ENCODE results near the gene LPP.

Gene LPP

DNA sequence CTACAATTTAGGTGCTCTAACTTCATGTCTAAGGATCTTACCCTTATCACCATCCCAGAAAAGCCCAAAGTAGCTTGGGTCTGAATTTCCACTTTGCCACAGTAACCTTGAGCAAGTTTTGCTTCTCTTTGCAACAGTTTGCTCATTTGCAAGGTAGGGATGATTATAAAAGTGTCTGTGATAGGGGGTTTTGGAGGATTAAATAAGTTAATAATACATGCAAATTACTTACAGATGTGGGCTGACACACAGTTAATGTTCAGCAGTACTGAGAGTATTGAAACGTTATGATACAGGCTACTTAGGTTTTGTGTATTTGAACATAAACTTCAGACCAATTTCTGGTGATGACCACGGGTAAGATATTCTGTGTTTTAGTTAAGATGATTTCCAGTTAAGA, 573.1 kb downstream of the LPP start:
- DNase-seq (ENCODE audit: low read depth in 2 of 2, low spot score in 1 of 2), result no peak

DNA sequence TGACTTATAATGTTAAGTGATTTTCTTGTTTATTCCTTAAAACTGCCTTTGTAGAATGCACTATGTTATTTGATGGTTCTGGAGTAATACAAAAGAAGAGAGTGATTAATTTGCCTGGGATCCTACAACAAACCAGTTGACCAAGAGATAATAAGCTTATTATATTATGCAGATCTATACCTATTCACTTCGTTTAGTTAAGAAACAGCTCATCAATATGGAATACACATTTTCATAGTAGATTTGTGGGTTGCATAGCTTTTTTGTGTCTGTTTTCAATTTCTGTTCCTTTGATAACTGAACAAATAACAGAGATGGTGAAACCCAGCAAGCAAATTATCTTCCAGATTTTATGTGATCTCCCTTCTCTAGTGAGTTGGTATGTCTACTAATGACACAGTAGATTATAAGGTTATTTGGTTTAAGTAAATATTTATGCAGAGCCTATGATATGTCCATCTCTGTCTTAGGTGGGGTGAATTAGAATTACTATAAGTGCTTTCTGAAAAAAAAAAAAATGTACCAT, 574.5 kb downstream of the LPP start:
- no peak for DNase-seq (ENCODE audit: low read depth in 2 of 2, low spot score in 1 of 2)

DNA sequence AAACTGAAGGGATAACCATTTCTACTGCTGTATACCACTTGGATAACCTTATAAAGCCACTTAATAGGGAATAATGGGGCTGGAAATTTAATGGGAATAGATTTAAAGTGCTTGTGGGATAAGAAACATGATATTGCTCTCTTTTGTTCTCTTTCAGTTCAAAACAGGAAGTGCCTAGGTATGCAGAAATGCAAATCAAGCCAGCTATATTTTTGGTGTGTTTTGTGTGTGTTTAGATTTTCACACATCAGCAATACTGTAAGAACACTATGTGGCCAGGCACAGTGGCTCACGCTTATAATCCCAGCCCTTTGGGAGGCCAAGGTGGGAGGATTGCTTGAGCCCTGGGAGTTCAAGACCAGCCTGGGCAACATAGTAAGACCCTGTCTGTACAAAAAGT, 575.5 kb downstream of the LPP start:
- DNase-seq (ENCODE audit: low read depth in 2 of 2, low spot score in 1 of 2), result no peak

DNA sequence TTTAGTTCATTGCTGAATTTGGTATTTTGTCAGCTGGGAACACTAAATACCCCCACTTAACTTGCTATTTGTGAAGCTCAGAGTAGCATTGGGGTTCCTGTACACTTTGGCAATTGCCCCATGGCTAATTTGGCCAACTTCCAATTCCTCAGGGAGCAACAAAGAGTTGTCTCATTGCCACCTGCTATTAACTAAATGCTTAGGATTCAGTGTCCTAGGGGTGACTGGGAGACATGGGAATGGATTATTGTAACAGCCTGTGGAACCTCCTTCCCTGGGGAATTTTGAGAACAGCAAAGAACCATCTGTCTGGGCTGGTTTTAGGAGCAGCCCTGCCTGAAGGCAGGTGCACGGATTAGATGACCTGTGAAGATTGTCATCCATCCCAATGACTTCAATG, 580.4 kb downstream of the LPP start:
- DNase-seq (ENCODE audit: low read depth in 2 of 2, low spot score in 1 of 2), result no peak

DNA sequence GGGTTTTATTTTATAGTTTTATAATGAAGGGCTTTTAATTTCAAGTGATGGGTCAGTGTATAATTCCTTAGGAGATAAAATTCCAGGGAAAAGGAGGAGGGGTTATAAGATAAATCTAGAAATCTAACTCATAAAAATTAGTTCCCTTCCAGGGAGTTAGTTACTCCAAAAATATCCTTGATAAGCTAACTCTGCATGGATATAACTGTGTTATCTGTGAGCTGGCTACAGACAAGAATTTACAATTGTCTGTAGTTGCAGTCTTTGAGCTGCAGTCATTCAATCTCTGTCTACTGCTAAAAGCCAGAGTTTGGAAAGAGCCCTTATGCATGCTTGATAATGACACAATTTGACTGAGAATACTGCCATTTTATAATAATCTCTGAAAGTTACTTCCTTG, 585.6 kb downstream of the LPP start:
- DNase-seq (ENCODE audit: low read depth in 2 of 2, low spot score in 1 of 2), result no peak

DNA sequence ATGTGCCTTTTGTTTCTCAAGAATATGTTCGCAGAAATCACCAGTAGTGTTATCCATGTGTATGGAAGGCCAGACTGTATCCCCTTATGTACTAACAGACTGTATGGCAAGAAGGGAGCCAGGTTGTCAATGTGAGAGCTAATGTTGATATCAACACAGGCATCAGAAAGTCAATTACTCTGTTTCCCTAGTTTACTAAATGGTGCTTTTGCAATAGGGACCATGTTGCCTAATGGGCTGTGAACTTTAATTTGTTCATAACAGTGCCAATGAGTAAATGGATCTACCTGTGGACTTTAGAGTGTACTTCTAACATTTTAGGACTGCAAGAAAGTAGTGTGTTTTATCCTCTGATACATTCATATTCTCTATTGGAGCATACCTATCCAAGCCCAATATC, 586.1 kb downstream of the LPP start:
- no peak for DNase-seq (ENCODE audit: low read depth in 2 of 2, low spot score in 1 of 2)

DNA sequence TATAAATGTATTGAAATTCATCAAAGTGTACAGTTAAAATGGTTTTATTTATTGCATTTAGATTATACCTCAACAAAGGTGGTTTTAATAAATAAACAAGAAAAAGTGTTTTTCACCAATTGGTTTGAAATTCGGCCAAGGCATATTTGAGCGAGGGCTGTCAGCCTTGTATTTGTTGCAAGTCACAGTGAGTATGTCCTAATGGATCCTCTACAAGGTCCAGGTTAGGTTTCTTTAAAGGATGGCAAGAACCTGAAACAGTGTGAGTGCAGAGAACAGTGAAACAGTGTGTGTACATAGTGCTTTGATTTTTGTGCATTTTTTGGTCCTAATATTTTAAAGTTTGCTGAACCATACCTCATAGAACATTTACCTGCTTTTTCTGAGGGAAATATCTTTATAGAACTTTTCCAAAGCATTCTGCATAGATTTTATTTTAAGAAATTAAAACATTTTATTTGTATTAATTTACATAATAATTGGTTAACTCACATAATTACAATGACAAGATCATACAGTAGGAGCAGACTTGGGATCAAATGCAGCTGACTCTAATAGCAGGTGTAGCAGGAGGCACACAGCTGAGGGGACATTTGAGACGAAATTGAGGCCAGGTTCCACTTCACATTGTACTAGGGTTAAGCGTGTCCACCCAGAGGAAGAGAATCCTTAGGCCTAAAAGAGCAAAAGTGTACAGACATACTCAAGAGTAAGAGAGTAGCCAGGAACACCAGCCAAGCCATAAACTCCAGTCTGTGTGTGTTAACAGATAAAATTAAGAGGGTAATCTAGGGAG, 589.0 kb downstream of the LPP start:
- no peak for DNase-seq (ENCODE audit: low read depth in 2 of 2, low spot score in 1 of 2)

DNA sequence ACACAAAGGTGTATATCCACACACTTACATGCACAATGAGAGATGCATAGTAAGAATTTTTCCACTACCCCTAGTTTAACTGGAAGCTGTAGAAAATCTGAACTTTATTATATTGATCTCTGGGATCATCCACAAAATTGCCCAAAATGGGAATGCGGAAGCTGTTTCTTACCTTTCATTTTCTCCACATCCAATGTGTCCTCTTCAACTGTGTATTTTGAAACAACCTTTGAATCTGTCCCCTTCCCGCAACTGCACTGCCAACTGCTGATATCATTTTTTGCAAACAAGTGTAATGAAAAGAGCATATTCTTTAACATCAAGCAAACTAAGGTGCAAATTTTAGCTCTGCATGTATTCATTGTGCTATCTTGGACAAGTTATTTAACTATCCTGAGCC, 590.2 kb downstream of the LPP start:
- no peak for DNase-seq (ENCODE audit: low read depth in 2 of 2, low spot score in 1 of 2)

DNA sequence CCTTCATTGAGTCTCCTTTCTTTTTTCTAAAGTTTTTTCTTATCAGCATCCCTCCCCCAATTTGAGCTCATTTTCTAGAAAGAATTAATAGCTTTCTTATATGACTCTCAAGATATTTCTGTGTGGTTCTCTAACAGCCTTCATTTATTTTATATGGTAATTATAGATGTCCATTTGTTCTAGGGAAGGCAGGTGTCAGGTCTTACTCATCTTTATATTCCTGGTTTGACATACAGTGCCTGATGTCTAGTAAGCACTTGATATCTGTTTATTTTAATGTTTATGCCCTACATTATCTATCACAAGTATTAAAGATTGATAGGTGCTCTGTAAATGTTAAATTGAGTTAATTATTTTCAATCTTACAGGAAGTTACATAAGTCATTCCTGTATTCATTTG, 591.1 kb downstream of the LPP start:
- no peak for DNase-seq (ENCODE audit: low read depth in 2 of 2, low spot score in 1 of 2)

DNA sequence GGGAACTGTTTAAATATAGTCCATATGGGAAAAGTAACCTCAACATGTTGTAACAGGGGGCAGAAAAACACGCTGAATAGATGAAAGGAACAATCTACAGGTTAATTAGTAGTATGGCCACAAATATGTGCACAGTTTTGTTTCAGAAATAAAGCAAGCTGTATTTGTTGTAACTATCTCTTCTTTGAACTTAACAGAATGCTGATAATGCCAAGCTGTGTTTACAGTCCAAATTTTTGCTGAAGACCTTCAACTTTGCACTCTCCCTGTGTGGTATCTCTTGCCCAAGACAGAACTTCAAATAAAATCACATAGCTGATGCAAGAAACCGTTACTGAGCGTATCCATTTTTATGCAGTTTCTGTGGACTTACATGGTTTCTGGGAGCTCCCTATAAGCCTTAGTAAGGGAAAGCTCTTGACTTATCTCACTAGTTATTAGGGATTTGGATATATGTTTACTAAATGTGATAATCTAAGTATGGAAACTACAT, 592.4 kb downstream of the LPP start:
- no peak for DNase-seq (ENCODE audit: low read depth in 2 of 2, low spot score in 1 of 2)

DNA sequence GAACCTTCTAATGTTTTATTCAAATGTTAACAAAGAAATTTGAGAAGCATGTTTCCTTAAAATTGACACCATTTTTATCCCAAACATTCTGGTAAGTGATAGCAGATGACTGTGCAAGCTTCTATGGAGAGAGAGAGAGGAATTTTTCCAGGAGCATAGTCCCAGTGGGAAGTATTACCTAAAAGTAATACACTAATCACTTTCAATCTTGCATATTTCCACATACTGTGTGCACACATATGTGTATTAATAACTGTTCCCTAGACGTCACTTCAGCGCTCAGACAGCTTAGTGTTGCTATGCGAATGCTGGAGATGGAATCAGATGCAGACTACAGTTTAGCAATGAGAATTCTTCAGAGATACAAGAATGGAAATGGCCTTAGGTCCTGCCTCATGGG, 593.5 kb downstream of the LPP start:
- DNase-seq (ENCODE audit: low read depth in 2 of 2, low spot score in 1 of 2), result no peak

DNA sequence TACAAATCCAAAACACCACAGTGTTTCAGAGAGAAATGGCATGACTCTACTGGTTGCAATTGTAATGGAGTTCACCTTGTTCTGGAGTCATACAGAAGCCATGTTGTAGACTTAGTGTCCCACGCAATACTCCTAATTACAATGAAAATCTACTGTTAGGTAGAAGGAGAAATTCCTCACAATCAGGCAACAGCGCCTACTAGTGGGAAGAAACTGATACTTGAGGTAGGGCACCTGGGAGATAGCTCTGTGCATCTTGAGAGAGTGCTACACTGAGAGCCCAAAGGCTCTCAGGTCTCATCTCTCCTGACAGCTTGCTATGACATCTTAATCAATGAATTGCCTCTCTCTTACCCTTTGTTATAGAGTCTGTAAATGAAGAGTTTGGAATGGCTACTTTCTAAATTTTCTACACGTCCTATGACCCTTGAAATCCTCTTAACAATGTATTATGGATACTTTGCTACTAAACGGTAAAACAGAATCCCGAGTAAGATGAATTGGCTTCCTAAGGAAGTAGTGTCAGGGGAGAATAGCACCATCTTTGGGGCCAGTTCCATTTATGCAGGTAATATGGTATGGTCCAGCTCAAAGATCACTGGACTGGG, 595.2 kb downstream of the LPP start:
- DNase-seq (ENCODE audit: low read depth in 2 of 2, low spot score in 1 of 2), result peak; percentile 13 to 17

DNA sequence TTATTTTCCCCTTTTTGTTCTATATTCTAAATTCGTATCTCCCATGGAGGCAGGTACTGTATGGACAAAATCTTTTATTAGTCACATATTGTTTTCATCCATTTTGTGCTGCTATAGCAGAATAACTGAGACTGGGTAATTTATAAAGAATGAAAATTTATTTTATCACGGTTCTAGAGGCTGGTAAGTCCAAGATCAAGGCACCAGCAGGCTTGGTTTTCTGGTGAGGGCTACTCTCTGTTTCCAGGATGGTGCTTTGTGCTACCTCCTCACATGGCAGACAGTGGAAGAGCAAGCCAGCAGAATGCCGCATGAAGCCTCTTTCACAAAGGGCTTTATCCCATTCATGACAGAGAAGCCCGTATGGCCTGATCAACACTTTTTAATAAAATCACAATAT, 595.9 kb downstream of the LPP start:
- no peak for DNase-seq (ENCODE audit: low read depth in 2 of 2, low spot score in 1 of 2)

DNA sequence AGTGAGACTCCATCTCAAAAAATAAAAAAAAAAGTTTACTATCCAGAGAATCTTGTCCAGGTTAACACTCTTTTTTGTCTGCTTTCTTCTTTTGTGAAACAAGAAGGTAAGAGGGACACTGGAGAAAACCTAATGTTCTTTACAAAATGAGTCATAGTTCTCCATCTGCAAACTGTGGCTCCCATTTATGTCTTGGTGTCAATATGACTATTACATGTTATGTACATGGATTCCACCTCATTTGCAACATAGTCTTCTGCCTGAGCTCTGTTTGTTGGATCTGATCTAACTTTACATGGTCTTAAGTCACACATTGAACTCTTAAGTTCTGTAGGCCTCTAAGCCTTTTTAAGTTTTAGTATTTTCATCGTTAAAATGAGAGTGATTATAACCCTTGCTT, 596.7 kb downstream of the LPP start:
- no peak for DNase-seq (ENCODE audit: low read depth in 2 of 2, low spot score in 1 of 2)

DNA sequence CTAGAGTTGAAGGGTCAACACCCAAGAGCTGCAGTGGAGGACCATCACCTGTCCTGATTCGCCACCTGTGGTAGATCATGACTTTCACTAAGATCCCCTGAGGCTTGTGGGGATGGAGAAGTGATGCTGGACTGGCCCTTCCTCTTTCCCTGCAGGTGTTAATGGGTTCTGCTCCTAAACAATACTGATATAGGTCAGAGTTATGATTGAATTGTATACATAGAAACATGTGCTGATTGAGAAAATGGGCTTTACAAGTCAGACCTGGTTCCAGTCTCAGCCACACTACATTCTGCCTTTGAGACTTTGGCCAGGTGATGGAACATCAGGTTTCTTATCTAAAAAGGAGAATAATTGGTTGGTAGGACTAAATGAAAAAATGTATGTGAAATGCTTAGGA, 598.9 kb downstream of the LPP start:
- no peak for DNase-seq (ENCODE audit: low read depth in 2 of 2, low spot score in 1 of 2)

DNA sequence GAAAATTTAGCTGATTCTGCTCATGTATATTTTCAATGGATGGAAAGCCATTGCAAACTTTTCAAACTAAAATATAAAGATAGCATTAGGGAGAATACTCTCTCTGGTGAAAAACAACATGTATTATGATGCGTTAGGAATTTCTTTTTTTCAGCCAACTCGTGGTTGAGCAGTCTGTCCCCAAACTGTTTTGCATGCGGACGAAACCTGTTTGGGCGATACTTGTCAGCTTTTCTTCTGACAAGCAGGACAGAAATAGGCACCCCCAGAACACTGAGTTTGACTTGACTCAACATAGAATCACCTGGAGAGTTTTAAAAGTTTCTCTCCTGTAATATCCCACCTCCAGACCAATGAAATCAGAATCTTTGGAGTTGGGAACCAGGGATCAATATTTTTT, 600.3 kb downstream of the LPP start:
- no peak for DNase-seq (ENCODE audit: low read depth in 2 of 2, low spot score in 1 of 2)

DNA sequence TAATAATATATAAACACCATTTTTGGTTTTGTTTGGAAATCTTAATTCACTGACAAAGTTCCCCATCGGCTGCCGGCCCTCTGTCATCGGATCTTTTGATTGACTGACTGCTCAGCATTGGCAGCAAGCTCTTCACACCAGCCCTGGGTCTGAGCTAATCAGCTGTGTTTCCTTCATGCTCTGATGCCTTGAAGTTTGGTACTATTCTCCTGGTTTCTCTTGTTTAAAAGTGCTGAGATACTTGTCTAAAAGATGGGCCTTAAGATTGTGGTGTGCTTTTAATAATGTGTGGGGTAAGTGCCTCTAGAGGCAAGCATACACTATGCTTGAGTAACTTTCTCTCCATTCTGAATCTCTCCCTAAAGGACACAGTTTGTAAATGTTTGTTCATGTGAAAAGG, 602.3 kb downstream of the LPP start:
- DNase-seq (ENCODE audit: low read depth in 2 of 2, low spot score in 1 of 2), result no peak

DNA sequence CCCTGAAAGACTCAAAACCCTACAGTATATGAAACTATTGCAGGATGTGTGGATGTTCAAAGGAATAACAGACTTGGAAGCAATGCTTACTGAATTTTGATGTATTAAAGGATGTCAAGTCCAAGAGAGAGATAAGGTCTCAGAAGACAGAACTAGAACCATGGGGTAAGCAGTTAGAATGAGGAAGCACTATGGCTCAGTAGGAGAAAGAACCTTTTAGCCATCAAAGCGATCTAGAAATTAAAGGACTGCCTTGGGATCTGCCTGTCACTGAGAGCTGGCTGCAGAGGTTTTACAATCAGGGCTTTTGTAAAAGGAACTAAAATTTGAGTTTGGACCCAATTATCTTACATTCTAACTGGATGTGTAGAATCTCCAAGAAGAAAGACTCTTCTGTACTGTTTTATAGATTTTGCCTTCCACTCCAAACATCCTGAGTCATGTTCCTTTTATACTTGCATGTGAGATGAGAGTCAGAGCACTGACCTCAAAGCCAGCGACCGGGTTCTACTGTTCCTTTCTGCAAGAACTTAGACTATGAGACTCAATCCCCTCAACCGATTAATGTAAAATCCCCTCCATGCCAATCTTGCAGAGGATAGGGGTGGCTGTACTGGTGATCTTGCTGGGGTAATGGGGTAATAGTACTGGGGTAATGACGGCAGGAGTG, 605.5 kb downstream of the LPP start:
- DNase-seq (ENCODE audit: low read depth in 2 of 2, low spot score in 1 of 2), result no peak

DNA sequence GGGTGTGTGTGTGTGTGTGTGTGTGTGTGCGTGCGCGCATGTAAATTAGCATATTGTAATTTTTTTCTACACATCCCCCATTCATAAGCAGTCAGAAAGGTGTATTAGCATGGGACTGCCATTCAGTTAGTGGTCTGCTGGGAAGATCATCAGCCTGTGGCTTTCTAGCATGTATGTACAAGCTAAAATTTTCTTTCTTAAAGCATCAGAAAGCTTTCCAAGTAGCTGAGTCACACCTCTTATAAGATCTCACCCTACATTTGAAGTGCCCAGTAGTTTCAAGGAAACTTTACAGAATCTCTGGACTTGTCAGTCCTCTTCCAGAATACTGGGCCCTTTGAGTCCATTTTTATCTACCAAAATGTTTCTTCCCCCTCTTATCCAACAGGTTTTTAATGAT, 606.5 kb downstream of the LPP start:
- no peak for DNase-seq (ENCODE audit: low read depth in 2 of 2, low spot score in 1 of 2)

DNA sequence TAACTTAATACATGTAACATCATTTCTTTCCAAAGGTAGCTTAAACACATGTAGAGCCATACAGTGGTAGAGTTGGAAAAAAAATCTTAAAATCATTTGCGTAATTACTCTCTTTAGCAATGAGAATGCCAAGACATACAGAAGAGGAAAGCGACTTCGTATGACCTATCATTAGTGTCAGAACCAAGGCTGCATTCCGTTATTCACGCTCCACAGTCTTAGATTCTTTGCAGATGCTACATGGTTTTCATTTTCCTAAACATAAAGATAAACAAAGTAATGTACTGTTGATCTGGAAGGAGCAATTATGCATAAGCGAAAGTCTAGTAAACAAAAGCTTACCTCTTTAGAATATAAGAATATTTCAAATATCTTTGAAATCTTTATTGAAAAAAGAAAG, 607.5 kb downstream of the LPP start:
- no peak for DNase-seq (ENCODE audit: low read depth in 2 of 2, low spot score in 1 of 2)

DNA sequence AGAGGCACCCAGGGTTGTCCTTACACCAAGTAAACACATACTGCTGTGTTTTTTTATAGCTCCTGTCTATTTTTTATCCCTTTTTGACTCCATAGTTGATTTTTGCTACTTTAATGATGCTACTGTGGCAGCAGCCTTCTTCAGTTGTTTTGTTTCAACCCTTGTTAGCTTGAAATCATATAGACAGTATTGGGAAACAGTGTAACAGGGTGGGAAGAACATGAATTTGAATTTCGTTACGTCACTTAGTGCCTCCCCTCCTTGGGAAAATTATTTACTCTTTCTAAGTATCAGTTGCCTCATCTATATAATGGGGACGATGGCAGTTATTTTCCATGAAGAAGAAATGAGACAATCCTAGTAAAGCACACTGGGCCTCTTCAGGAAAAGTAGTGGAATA, 608.0 kb downstream of the LPP start:
- no peak for DNase-seq (ENCODE audit: low read depth in 2 of 2, low spot score in 1 of 2)

DNA sequence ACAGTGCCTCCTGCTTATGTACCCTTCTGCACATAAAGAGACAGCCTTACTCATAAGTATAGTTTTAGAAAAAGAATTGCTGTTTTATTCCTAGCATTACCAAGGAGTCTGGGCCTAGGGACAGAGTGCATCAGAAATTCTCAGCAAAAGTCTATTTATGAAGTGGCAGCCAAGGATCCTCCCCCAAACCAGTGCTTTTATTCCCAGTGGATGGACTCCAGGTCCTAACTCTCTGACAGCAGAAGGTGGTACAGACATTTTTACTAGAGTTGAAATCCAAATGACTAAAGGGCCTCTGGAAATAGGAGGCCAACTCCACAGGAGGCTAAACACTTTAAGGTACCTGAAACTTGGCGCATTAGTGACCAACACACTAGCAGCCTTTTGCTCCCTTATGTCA, 610.7 kb downstream of the LPP start:
- DNase-seq (ENCODE audit: low read depth in 2 of 2, low spot score in 1 of 2), result no peak

Data from stimulated activated CD8-positive, alpha-beta memory T cell treated with anti-CD3 and anti-CD28 coated beads, Interleukin-4, amount 100 ng/mL, for 1 hour (primary cell).